NT2/D1 (cell line): ENCODE measurements around the gene CTSO.

ENCODE experiments used
- SUZ12 ChIP-seq: IDR thresholded peaks from 2 replicates; pipeline ENCODE4 v1.6.1; 2011; ENCODE audit not compliant: insufficient read length, insufficient read depth; ENCODE audit errors: extremely low read depth
- YY1 ChIP-seq: IDR thresholded peaks from 2 replicates; pipeline ENCODE4 v1.6.1; 2011; ENCODE audit not compliant: insufficient read length, insufficient read depth
- ZNF274 ChIP-seq: IDR thresholded peaks from 2 replicates; pipeline ENCODE4 v1.6.1; 2011; ENCODE audit warnings: mild to moderate bottlenecking, low read depth, low read length

DNA sequence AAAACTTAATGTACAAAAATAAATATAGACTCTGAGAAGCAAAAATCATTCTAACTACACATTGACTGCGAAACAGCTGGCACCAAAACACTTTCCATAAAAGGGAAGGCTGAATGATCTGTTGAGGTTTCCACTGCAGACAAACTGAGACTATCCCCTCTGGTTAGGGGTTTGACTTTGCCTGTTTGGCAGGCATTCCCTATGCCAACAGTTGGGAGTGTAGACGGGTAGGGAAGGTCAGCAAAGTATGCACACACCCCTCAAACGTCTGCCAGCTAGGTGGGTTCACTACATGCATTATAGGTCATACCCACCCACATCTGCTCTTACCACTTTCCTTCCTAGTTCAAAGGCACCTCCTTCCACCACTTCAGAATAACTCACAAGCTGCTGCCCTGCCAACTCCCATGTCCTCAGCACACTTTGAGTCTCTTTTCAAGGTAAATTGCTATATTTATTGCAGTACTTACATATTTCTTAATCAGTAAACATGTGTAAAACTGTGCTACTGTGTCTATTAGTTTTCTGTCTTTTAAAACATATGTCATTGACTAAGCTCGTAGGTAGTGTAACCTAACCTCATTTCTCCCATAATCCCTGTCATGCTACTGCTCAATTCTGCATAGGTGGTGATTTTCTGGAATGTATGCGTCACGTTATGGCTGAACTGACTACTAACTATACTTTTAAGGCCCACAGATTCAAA, 12.4 kb downstream of the CTSO start:
- TF ChIP-seq YY1 (no peak), ZNF274 (no peak), SUZ12 (no peak)
